Fibroblast of lung (primary cell): ENCODE measurements around the gene CLCN4.

ENCODE experiments used
- EZH2 ChIP-seq: IDR thresholded peaks from 2 replicates; pipeline ENCODE4 v1.5.1; 2012; ENCODE audit warnings: low read length, control low read depth, mild to moderate bottlenecking; ENCODE audit errors: missing control alignments
- TF ChIP-seq, protein P1 (sequence below), 2 donors: IDR thresholded peaks in 1 of 2; conservative IDR thresholded peaks in 1 of 2; 1 replicate in 1 of 2; 2 replicates in 1 of 2; pipeline ENCODE4 v1.5.1; 2011 to 2012; ENCODE audit warnings: low read length in 2 of 2, control low read depth in 1 of 2, inconsistent platforms in 1 of 2, low read depth in 1 of 2, mild to moderate bottlenecking in 1 of 2

DNA sequence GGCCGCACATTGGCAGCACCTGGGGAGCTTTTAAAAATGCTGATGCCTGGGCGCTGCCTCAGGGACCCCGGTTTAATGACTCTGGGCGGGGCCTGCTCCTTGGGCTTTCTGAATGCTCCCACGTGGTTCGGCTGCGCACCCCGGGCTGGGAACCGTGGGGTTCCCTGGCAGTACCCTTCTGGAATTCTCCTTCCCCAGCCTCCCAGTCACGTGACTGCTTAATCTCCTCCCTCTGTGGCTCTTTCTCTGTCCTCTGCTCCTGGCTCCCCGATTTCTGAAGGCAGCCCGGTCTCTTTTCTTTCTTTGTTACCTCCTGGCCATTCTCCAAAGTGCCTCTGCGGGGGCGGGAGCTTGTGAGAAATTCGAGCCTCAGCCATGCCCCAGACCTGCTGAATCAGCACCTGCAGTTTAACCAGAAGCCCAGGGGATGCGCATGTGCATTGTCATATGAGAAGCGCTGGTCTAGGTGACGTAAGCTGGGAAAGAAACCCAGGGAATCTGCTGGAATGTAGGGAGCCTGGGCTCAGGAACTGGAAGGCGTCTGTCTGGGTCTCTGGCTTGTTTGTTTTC lies 16.6 kb downstream of the CLCN4 start:
- TF ChIP-seq, protein P1, sequence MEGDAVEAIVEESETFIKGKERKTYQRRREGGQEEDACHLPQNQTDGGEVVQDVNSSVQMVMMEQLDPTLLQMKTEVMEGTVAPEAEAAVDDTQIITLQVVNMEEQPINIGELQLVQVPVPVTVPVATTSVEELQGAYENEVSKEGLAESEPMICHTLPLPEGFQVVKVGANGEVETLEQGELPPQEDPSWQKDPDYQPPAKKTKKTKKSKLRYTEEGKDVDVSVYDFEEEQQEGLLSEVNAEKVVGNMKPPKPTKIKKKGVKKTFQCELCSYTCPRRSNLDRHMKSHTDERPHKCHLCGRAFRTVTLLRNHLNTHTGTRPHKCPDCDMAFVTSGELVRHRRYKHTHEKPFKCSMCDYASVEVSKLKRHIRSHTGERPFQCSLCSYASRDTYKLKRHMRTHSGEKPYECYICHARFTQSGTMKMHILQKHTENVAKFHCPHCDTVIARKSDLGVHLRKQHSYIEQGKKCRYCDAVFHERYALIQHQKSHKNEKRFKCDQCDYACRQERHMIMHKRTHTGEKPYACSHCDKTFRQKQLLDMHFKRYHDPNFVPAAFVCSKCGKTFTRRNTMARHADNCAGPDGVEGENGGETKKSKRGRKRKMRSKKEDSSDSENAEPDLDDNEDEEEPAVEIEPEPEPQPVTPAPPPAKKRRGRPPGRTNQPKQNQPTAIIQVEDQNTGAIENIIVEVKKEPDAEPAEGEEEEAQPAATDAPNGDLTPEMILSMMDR (conservative IDR thresholded peaks at IDR 0.05 in 1 of 2, IDR thresholded peaks at IDR 0.05 in 1 of 2; ENCODE audit: low read depth in 1 of 2, low read length in 2 of 2), result no peak
- no peak for TF ChIP-seq EZH2
